DMS153 treated with DMSO at 0.1 percent for 48 hours (cell line): ENCODE data around the gene CATSPERZ.

Experiments
- DNase-seq: peaks from one replicate; lab custom pipeline; 2025; ENCODE audit not compliant: unreplicated experiment; lab: John Stamatoyannopoulos, UW

The CATSPERZ gene

DNA sequence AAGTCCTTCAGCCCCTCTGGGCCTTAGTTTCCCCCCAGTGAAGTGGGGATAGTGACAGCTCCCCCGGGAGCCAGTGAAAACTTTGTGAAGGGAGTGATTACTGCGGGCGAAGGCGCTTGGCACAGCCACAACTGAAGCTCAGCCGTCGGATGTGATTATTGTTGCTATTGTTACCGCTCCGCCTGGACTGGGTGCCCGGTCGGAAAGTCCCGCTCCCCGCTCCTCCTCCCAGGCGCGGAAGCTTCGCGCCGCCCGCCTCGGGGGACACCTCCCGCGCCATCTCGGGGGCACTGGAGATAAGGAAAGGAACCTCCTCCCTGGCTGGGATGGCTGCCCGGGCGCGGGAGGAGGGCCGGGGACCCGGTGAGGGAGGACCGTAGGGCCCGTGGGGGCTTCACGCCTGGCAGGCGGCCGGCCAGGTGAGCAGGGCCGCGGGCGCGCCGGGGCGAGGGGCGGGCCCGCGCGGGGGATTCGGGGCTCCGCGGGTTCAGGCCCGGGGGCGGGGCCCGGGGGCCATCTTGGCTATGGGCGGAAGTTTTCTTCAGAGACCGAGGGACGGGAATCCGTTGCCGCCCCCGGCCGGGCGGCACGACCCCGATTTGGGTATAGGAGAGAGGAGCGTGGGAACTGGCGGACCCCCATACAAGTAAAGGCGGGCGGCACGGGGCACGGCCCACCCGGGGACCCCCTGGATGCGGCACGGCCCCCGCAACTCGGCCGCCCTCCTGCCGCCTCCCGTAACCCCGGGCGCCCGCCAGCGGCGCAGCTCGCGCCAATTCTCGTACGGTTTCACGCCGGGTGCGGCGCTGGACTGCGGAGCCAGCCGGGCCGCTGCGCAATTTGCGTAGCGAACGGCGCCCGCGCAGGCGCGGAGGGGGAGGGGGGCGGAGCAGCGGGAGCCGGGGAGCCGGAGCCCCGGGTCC, 14.9 kb upstream of the CATSPERZ start, which contains the start of gene GPR137:
Gene GPR137 (plus strand): TSS at position 887 of the 923 bp plus-strand sequence. CDS start 677 bp downstream, outside the sequence.
- peak; percentile 68 for DNase-seq

- peak; percentile 25 for DNase-seq
Observed at GRCh38 chr11:64285885-64286800, 14.0 kb upstream of the CATSPERZ start.

DNA sequence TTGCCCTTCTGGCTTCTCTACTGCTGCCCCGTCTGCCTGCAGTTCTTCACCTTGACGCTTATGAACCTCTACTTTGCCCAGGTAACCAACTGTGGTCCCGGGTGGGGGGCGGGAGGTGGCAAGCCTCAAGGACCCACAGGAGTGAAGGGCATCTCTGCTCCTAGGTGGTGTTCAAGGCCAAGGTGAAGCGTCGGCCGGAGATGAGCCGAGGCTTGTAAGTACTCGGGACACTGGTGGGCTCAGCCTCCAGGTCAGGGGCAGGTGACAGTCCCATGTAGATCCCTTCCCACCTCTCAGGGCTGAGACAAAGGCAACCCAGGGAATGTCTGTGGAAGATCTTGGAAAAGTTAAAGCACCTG, 13.4 kb upstream of the CATSPERZ start:
- DNase-seq: no peak

DNA sequence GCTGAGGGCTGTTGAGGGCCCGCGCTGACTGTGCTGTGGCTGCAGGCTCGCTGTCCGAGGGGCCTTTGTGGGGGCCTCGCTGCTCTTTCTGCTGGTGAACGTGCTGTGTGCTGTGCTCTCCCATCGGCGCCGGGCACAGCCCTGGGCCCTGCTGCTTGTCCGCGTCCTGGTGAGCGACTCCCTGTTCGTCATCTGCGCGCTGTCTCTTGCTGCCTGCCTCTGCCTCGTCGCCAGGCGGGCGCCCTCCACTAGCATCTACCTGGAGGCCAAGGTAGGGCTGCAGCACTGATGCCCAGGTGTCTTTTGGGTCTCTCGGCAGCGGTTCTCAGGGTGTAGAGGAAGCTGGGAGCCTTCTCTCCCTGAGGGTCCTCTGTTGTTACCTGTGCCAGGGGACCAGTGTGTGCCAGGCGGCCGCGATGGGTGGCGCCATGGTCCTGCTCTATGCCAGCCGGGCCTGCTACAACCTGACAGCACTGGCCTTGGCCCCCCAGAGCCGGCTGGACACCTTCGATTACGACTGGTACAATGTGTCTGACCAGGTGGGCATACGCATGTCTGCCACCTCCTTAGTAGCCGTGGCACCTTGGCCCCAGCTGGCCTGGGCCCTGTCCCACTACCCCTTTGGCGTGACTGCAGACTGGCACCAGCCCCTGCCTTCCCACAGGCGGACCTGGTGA, 12.3 kb upstream of the CATSPERZ start:
- no peak for DNase-seq

- DNase-seq: no peak
Observed at GRCh38 chr11:64288353-64288750, 11.8 kb upstream of the CATSPERZ start.

DNA sequence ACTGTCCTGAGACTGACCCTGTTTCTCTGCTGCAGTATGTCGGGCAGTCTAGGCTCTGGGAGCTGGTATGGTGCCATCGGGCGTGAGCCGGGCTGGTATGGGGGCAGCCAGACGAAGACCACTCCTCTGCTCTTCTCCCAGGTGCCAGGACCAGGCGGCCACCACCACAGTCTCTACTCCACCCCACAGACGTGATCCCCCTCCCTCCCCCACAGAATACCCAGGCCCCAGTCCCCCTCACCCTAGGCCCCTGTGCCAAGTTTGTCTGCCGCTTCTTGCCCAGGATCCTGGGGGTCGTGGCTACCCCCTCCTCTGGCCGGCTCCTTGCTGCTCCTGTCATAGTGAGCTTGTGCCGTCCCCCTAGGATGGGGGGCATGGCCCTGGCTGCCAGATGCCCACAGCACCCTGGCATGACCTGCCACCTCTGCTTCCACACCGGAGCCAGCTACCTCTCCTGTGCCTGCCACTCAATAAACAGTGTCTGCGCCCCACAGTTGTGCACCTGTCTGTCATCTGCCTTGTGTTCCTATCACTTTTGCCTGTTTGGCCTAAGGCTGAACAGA, 11.1 kb upstream of the CATSPERZ start:
- no peak for DNase-seq

DNA sequence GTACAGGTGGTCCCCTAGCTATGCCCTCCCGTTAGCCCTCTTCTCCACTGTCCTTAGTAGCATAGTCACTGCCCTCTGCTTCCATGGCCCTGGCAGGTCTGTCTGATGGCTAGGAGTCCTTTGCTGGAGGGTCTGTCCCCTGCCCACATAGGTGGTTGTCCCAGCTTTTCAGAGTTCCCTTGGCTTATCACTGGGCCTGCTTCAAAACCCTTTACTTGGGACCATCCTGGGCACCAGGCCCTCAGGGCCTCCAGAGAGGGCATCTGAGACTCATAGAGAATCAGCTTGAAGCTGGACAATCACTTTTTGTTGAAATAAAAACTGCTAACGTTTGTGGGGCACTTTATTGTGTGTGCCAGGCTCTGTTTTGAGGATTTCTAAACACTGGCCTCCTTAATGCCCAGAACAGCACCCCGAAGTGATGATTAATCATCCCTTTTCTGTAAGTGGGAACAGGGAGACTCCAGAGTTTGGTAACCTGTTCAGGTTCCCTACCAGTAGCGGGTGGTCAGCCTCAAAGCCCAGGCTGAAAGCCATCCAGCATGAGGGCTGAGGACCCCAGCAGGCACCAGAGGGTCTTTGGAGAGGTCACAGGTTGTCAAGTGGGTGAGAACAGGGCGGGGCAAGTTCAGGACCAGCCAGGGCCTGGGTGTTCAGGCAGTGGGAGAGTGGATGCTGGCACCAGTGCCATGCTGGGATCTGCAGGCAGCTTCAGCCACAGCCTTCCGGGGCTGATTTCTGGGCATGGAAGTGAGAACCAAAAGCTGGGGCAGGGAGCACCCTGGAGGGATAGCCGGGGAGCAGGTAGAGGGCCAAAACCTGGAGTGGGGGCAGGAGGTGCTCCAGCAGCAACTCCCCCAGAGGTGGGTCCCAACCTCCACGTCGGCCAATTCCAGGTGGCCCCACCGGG, 9.6 kb upstream of the CATSPERZ start:
- DNase-seq: no peak

DNA sequence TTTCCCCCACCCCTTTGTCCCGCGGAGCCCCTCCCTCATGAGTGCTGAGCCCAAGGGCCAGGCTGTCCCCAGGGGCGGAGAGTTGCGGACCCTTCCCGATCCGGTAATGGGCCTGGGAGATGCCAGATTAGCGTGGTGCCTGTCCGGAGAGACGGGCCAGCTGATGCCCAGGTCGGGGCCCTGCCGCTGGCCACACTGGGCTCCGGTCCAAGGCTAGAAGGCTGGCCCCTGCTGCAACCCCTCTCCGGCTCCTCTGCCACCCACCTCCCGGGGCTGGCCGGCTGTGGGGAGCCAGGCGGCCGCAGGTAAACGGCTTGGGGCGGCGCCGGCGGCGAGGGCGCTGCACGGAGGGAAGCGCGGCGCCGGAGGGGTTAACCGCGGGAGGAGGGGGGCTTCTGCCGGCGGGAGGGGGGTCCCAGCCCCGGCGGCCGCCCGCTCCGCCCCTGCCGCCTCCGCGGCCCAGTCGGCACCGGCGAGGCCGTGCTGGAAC, 8.9 kb upstream of the CATSPERZ start, which contains the start of gene KCNK4:
Gene KCNK4 (plus strand): TSS at position 41 of the 490 bp plus-strand sequence. CDS start 1,717 bp downstream, outside the sequence.
- no peak for DNase-seq

GRCh38 chr11:64291752-64292459, 8.3 kb upstream of the CATSPERZ start:
- DNase-seq: no peak

GRCh38 chr11:64292460-64293254, 7.5 kb upstream of the CATSPERZ start:
- DNase-seq: no peak

- DNase-seq: no peak
Observed at GRCh38 chr11:64294774-64295173, 5.4 kb upstream of the CATSPERZ start.

GRCh38 chr11:64295760-64296159, 4.4 kb upstream of the CATSPERZ start:
- DNase-seq: no peak

- no peak for DNase-seq
Observed at GRCh38 chr11:64296236-64296635, 3.9 kb upstream of the CATSPERZ start.

GRCh38 chr11:64296830-64297698, 3.1 kb upstream of the CATSPERZ start:
- no peak for DNase-seq

DNA sequence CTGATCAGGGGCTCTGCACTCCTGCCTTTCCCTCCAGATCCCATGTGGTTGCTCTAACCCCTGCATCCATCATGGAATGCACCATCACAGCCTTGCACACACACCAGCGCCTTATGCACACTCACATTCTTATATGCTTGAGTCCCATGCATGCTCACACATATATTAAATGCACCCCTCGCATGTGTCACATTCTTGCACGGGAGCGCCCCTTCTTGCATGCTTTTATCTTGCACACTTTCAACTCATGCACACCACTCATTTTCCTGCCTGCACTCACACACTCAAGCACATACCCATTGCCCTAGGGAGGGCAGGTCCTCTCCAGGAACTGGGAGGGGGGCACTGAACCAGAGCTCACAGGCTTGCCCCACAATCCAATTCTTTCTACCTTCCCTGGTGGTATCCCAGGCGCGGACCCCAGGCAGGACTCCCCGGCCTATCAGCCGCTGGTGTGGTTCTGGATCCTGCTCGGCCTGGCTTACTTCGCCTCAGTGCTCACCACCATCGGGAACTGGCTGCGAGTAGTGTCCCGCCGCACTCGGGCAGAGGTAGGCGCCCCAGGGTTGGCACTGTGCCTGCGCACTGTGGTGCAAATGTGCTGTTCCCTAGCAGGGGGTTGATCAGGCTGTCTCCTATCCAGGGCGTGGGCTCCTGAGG, 2.3 kb upstream of the CATSPERZ start:
- DNase-seq: no peak

- no peak for DNase-seq
Observed at GRCh38 chr11:64298966-64299846, 952 bp upstream of the CATSPERZ start.
